OCI-LY7 (cell line): ENCODE results near the gene RASA2.

Experiments
- CTCF ChIP-seq: fragments of 200-600 bp; sonication (generic); conservative IDR thresholded peaks from 2 replicates; pipeline ENCODE4 v1.5.1; 2014; ENCODE audit warnings: mild to moderate bottlenecking, antibody characterized with exemption, low read length, moderate library complexity, mixed read lengths
- EZH2phosphoT487 ChIP-seq: fragments of 200-600 bp; sonication (generic); IDR thresholded peaks from 2 replicates; pipeline ENCODE4 v1.6.1; 2018; ENCODE audit warnings: low read depth, borderline replicate concordance, mild to moderate bottlenecking, mixed run types, antibody characterized with exemption, low read length, moderate library complexity, mixed read lengths

- TF ChIP-seq CTCF (no peak), EZH2phosphoT487 (no peak)
Measured at GRCh38 chr3:141537856-141538255, 51.0 kb downstream of the RASA2 start.
